Measurements from ENCODE around the gene MBTPS1.

DNA sequence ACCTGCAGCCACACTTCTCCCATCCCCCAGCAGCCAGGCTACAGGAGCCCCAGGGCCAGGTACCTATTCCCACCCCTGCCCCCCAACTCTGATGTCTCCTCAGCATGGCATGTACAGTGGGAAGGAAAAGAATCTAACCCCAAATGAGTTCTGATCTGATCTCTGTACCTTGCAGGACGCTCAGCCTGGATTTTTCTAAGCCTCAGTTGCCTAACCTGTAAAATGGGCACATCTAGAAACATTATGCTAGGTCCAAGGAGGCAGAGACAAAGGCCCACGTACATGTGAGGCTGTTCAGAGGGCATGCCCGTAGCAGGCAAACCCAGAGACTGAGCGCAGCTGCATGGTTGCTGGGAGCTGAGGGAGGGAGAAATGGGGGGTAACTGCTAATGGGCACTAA is 109.2 kb downstream of the MBTPS1 start:
- no peak for TF ChIP-seq EZH2phosphoT487 (IDR thresholded peaks at IDR 0.05; ENCODE audit: borderline replicate concordance)
- TF ChIP-seq, protein P1, sequence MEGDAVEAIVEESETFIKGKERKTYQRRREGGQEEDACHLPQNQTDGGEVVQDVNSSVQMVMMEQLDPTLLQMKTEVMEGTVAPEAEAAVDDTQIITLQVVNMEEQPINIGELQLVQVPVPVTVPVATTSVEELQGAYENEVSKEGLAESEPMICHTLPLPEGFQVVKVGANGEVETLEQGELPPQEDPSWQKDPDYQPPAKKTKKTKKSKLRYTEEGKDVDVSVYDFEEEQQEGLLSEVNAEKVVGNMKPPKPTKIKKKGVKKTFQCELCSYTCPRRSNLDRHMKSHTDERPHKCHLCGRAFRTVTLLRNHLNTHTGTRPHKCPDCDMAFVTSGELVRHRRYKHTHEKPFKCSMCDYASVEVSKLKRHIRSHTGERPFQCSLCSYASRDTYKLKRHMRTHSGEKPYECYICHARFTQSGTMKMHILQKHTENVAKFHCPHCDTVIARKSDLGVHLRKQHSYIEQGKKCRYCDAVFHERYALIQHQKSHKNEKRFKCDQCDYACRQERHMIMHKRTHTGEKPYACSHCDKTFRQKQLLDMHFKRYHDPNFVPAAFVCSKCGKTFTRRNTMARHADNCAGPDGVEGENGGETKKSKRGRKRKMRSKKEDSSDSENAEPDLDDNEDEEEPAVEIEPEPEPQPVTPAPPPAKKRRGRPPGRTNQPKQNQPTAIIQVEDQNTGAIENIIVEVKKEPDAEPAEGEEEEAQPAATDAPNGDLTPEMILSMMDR (conservative IDR thresholded peaks at IDR 0.05; ENCODE audit: low read length): no peak

Data from Loucy (cell line).